HG03469 (cell line): Measurements from ENCODE around the gene TNFRSF8.

Experiments used
- ATAC-seq: cut with Tn5 transposase; IDR thresholded peaks from one replicate; pipeline ENCODE4 v1.9.1; 2021; ENCODE audit warnings: mild to moderate bottlenecking, moderate library complexity, moderate number of reproducible peaks; ENCODE audit not compliant: unreplicated experiment

The TNFRSF8 gene

GRCh38 chr1:12140515-12141162, 77.5 kb downstream of the TNFRSF8 start:
- no peak for ATAC-seq

GRCh38 chr1:12141163-12141850, 78.2 kb downstream of the TNFRSF8 start:
- no peak for ATAC-seq

- no peak for ATAC-seq
Observed at GRCh38 chr1:12142141-12142823, 79.2 kb downstream of the TNFRSF8 start.

- ATAC-seq: no peak
Observed at GRCh38 chr1:12142891-12143630, 80.0 kb downstream of the TNFRSF8 start.

DNA sequence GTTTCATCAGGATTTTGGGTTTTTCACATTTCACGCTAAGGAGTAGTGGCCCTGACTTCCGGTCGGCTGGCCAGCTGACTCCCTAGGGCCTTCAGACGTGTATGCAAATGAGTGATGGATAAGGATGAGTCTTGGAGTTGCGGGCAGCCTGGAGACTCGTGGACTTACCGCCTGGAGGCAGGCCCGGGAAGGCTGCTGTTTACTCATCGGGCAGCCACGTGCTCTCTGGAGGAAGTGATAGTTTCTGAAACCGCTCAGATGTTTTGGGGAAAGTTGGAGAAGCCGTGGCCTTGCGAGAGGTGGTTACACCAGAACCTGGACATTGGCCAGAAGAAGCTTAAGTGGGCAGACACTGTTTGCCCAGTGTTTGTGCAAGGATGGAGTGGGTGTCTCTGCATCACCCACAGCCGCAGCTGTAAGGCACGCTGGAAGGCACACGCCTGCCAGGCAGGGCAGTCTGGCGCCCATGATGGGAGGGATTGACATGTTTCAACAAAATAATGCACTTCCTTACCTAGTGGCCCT, 80.6 kb downstream of the TNFRSF8 start:
- ATAC-seq: no peak

DNA sequence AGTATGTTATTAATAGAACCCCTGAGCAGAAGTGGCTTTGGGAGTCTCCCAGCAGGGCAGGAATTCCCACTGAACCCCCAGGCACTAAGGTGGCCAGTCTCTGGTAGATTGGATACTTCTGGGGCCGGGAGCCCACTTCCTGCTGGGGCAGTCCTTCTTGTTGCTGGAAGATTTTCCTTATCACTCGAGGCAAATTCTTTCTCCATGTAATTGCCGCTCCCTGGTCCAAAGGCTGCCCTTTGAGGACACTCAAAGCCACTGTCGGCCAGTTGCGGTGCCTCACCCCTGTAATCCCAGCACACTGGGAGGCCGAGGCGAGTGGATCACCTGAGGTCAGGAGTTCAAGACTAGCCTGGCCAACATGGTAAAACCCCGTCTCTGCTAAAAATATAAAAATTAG, 81.1 kb downstream of the TNFRSF8 start:
- no peak for ATAC-seq

- ATAC-seq: no peak
Observed at GRCh38 chr1:12144969-12145368, 81.9 kb downstream of the TNFRSF8 start.

- ATAC-seq: no peak
Observed at GRCh38 chr1:12145616-12146342, 82.7 kb downstream of the TNFRSF8 start.

DNA sequence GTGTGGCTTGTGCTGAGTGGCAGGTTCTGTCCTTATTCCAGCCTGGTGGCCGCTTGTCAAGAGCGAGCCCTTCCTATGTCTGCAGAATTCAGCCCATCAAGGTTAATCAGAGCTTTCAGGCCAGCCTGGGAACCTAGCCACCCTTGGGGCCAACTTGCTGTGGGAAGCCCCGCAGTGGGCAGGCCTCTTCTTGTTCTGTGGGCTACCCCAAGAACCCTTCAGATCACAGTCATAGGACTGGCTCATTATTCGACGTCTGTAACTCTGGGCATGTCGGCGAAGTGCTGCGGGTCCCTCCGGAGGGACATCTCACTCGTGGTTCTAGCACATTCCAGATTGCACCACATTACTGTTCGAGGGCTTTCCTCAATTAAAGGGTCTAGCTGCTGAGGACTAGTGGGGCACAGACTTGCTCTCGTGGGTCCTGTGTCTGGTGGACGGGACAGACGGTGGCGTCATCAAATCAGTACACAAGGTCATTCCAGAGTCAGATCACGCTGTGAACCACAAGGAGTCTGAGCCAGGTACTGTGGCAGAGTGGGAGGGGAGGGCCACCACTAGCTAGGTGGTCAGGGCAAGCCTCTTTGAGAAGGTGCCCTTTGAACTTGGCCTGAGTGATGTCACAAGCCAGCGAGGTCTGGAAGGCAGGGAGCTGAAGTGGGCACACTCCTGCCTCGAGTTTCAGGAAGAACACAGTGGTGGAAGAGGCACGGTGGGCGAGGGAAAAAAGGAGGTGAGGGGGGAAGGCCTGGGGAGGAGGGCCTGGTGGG, 83.4 kb downstream of the TNFRSF8 start:
- ATAC-seq: no peak

DNA sequence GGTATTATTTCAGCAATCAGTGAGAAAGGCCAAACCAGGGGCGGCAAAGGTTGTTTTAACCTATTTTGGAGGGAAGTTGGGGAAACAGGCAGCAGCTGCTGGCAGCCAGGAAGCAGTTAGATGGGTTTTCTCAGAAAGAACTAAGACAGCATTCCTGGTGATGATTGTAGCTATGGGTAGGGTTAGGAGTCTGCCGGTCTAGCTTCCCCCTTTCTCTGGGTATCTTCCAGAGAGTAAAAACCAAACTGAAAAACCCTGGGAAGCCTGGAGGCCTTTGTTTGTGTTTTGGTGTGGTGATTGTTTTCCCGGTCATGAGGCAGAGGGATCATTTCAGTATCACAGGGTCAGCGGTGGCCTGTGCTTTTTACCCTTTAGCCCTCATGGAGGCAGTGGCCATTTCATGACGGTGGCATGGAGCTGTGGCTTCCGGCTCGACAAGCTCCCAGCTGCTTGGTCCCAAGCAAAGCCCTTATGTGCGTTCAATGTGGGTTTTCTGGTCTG, 84.1 kb downstream of the TNFRSF8 start:
- no peak for ATAC-seq

- no peak for ATAC-seq
Observed at GRCh38 chr1:12148160-12148957, 85.3 kb downstream of the TNFRSF8 start.

GRCh38 chr1:12148958-12149790, 86.1 kb downstream of the TNFRSF8 start:
- no peak for ATAC-seq

- ATAC-seq: no peak
Observed at GRCh38 chr1:12149791-12150175, 86.7 kb downstream of the TNFRSF8 start.

DNA sequence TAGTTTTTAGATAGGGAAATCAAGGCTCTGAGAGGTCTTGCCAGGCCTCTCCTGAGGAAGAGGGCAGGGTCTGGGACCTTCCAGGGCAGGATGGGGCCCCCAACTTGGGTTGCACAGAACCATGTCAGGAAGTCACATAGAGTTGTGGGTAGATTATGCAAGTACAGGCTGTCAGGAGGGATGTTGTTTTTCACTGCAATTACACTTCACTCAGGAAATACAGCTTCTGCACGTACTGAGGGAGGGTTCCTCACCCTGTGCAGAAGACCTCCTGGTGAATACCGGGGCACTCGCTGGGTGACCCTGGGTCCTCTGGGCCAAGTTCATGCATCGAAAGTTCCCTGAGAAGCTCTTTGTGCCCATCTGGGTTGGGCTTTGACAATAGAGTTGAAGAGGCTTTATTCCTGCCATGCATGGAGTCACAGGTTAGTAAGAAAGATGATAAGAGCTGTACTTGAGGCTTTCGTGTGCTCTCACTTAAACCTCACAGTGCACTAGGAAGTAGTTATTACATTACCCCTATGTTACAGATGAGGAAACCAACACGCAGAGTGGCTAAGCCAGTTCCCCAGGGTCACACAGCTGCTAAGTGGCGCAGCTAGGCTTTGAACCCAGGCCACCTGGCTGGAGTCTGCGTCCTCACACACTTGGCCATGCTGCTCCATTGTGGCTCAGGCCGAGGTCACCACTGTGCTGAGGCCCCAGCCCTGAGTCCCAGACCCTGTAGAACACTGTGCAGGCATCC, 87.5 kb downstream of the TNFRSF8 start:
- no peak for ATAC-seq

GRCh38 chr1:12151465-12151864, 88.4 kb downstream of the TNFRSF8 start:
- no peak for ATAC-seq

DNA sequence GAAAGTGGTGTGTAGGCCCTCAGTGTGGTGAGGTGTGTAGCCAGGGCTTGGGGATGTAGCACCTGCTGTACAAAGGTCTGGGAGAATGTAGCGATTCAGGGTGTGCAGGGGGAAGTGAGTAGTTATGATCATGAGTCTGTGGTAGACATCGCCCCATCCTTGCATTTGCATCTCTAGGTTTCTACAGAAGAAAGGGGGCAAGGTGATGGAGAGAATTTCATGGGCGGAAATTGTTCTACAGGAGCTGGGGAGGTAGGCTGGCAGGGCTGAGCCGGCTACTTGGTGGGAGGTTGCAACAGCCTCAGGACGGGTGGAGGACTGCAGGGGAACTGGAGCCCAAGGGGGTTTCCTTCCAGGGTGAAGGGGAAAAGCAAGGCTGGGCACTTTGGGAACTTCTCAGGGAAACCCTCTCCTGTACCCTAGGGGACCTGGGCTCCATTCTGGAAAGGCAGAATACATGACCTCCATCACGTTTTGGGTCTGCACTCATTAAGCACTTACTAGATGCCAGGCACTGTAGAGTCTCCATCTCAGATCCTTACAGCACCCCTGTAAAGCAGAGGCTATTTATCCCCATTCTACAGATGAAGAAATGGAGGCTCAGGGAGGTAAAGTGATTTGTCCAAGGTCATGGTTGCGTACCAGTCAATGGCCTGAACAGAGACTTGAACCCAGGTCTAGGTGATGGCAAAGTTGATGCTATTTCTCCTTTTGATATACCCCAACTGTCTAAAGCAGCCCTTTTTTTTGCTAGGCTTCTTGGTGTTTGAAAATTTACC, 89.2 kb downstream of the TNFRSF8 start:
- ATAC-seq: no peak
